ENCODE measurements around the gene HLCS. TPM values are rescaled to one million over a fixed set of nuclear protein-coding genes. Genes with fewer than 3 reads are reported as not detected.

HLCS gene
- total RNA-seq, 1 experiment from 2014 or later: 11.9 TPM

DNA sequence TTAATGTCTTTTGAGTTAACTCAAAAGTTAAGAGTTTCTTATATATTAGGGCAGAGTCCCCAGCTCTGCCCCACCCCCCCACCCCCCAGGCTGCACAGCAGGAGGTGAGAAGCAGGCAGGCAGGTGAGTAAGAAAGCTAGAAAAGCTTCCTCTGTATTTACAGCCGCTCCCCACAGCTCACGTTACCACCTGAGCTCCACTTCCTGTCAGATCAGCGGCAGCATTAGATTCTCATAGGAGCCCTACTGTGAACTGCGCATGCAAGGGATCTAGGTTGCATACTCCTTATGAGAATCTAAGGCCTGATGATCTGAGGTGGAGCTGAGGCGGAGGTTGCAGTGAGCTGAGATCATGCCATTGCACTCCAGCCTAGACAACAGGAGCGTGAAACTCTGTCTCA is 185.6 kb downstream of the HLCS start:
- DNase-seq (ENCODE audit: low read depth): no peak

DNA sequence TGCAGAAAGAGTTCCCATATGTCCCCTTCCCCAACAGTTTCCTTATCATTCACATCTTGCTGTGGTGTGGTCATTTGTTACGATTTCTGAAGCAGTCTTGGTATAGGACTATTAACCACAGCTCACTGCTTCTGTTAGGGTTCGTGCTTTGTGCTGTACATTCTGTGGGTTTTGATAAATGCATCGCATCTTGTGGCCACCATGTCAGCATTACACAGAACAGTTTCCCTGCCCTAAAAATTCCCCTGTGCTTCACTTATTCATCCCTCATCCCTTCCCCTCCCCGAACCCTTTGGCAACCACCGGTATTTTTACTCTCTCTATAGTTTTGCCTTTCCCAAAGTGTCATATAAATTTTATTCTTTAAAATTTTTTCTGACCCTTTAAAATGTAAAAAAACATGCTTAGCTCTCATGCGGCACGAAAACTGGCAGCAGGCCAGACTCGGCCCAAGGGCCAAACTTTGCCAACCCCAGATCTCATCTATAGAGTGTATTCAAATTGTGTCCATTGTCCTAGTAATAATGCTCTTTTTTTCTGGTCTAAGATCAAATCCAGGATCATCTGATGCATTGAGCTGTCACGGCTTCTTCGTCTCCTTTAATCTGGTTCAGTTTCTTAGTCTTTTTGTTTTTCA is 189.4 kb downstream of the HLCS start:
- no peak for DNase-seq (ENCODE audit: low read depth)

DNA sequence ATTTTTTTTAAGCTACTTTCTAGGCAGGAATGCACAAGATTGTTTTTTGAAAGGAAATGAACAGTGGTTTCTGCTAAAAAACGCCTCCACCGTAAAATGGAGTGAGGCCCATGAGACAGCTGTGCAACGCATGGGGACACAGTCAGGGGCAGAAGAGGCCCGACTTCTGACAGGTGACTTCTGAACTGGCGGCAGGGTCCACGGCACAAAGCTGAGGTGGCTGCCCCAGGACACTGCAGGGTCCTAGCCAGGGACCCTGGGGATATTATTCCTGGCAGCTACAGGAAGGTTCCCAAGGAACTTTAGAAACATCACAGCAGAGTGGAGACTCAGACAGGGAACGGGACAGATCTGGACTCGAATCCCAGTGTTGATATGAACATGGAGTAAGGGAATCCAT is 192.5 kb downstream of the HLCS start:
- DNase-seq (ENCODE audit: low read depth): no peak

- DNase-seq (ENCODE audit: low read depth): peak; percentile 88
Measured at GRCh38 chr21:36773117-36773516, 193.4 kb downstream of the HLCS start.

- DNase-seq (ENCODE audit: low read depth): peak; percentile 62
Measured at GRCh38 chr21:36769051-36769839, 197.2 kb downstream of the HLCS start.

DNA sequence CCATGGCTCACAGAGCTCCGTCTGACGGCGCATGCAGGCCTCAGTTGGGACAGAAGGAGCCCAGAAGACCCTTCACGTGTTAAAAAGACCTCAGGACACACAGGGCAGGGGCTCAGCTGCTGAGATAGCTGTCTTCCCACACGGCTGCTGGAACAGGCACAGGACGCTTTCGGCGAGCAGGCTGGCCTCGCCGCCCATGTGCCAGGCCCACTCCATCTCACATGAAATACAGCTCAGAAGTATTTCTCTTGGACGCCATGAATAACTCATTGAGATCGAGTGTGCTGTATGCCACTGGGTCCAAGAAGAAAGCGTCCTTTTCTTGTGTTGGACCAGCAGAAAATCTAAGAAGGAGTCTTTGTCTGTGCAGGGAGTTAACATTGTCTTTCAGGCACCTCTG is 198.0 kb downstream of the HLCS start:
- DNase-seq (ENCODE audit: low read depth): no peak

DNA sequence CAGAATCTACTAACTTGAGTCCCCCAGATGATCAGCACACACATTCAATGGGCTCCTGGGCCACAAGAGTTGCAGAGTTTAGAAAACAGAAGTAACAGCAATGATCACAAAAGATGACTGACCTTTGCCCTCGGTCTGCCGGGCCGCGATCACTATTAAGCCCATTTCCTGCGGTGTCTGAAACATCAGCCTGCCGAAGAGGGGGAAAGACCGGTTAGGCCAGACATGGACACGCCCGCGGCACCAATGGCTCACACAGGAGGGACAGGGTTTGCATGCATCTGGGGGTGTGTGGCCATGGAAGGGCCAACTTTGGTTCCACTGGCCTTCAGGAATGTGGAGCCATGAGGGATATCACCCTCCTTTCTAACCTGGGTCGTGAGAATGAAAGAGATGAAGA is 199.4 kb downstream of the HLCS start:
- DNase-seq (ENCODE audit: low read depth): no peak

- DNase-seq (ENCODE audit: low read depth): no peak
Measured at GRCh38 chr21:36766511-36766910, 200.0 kb downstream of the HLCS start.

- DNase-seq (ENCODE audit: low read depth): no peak
Measured at GRCh38 chr21:36765229-36765628, 201.2 kb downstream of the HLCS start.

- DNase-seq (ENCODE audit: low read depth): no peak
Measured at GRCh38 chr21:36763305-36763704, 203.2 kb downstream of the HLCS start.

- DNase-seq (ENCODE audit: low read depth): no peak
Measured at GRCh38 chr21:36762642-36763041, 203.8 kb downstream of the HLCS start.

GRCh38 chr21:36761685-36762084 is 204.8 kb downstream of the HLCS start:
- no peak for DNase-seq (ENCODE audit: low read depth)

- DNase-seq (ENCODE audit: low read depth): no peak
Measured at GRCh38 chr21:36759348-36760083, 207.0 kb downstream of the HLCS start.

GRCh38 chr21:36757196-36757595 is 209.3 kb downstream of the HLCS start:
- no peak for DNase-seq (ENCODE audit: low read depth)

DNA sequence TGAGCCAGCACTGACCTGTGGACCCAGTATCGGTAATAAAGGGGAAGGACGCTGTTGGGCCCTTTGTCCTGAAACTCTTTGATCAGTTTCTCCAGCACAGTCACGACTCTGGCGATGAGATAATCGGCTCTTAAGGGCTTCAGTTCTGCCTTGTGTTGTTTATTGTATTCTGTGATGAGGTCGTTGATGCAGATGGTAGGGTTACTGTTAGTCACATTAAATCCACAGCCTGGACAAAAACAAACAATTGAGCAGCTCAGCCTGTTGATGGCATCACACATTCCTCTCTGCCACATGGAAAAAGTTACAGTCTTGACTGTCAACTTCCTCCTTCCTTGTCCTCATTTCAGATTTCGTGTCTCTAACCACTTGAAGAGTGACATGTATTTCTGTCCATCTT is 209.9 kb downstream of the HLCS start:
- peak; percentile 42 for DNase-seq (ENCODE audit: low read depth)

DNA sequence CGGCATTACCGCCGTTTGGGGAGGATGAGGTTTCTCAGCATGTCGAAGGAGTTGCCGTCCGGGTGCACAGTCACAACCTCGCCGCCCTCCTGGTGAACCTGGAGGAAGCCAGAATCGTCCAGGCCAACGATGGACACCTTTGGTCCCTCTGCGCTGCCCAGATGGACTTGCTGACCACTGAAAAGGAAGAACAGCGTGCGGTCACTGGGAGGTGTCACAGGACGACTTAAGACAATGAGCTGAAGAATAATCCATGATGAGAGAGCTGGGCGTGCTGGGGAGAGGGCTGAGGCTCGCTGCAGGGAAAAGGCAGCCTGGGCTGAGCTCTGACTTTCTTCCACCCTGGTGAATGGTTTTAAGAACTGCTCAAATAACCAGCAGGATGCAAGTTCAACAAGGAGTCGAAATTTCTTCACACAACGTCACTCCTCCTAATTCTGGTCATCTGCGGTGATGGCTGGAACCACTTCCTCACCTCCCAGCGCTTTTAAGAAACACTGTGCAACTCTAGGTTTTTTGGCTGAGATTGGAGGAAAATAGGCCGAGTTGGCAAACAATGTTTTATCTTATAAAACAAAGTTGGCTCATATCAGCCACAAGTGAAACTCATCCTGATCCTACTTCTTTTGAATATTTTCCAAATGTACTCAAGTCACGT is 212.1 kb downstream of the HLCS start:
- DNase-seq (ENCODE audit: low read depth): no peak

DNA sequence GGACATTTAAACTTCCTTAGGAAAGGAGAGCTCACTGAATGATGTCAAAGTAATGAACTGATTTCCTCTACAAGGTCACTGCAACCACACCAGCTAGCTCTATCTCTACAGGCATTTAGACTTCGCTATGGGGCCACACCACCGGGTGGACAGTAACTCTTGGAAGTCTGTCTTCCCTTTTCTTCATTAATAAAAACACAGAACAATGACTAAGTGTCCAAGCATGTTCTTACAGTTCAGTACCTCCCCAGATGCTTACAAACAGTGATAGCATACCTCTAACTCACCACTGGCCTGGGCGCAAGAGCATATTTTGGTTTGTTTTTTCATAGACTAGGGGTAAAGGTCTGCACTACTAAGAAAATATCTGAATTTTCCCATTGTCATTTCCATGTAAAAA is 212.9 kb downstream of the HLCS start:
- DNase-seq (ENCODE audit: low read depth): peak; percentile 50

- DNase-seq (ENCODE audit: low read depth): no peak
Measured at GRCh38 chr21:36751383-36751782, 215.1 kb downstream of the HLCS start.

DNA sequence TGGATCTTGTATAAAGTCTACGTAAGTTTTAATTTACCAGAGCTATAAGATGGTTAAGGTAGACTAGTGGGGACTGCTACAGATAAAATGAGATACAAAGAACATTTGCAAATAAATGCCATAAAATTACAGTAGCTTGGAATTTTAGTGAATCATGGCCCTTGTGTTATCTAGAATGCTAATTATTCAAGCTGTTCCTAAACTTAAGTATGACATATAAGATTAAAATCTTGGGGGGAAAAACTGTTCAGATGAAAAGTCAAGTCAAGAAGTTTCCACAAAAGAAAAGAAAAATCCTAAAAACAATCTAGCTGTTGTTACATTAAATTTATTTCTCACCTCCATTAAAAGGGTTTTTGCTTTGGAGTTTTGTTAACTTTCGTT is 215.9 kb downstream of the HLCS start:
- no peak for DNase-seq (ENCODE audit: low read depth)

GRCh38 chr21:36749935-36750575 is 216.4 kb downstream of the HLCS start:
- DNase-seq (ENCODE audit: low read depth): no peak

DNA sequence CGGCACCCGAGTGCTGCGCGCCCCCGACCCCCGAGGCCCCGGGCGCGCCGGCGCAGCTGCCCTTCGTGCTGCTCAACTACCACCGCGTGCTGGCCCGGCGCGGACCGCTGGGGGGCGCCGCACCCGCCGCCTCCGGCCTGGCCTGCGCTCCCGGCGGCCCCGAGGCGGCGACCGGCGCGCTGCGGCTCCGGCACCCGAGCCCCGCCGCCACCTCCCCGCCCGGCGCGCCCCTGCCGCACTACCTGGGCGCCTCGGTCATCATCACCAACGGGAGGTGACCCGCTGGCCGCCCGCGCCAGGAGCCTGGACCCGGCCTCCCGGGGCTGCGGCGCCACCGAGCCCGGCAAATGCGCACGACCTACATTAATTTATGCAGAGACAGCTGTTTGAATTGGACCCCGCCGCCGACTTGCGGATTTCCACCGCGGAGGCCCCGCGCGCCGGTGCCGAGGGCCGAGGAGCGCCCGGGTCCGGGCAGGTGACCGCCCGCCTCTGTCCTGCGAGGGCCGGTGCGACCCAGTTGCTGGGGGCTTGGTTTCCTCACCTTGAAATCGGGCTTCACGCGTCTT is 218.6 kb downstream of the HLCS start:
- DNase-seq (ENCODE audit: low read depth): no peak
